Liver (tissue), 9 donors: ENCODE measurements around the gene IBA57. TPM values are rescaled to one million over a fixed set of nuclear protein-coding genes. Genes with fewer than 3 reads are reported as not detected.

Experiments used
- DNase-seq: peaks from one replicate; pipeline ENCODE4 v3.0.0-alpha.2; 2017; ENCODE audit warnings: low spot score
- H3K27ac ChIP-seq, 2 donors: one replicate each; pipeline ENCODE4 v1.7.0; 2013; ENCODE audit warnings: inconsistent platforms in 2 of 2, low read length in 2 of 2, control low read depth in 1 of 2, low read depth in 1 of 2, mild to moderate bottlenecking in 1 of 2
- H3K27me3 ChIP-seq, 4 donors: one replicate each; pipeline versions ENCODE4 v1.6.1 to v1.7.0; 2013; ENCODE audit warnings: low read length in 3 of 4, inconsistent platforms in 1 of 4, mild to moderate bottlenecking in 1 of 4, moderate library complexity in 1 of 4; ENCODE audit not compliant: control insufficient read depth in 4 of 4, insufficient read depth in 4 of 4
- H3K36me3 ChIP-seq, 4 donors: one replicate each; pipeline versions ENCODE4 v1.6.1 to v1.7.0; 2013; ENCODE audit warnings: low read length in 3 of 4, mild to moderate bottlenecking in 3 of 4, low read depth in 1 of 4, moderate library complexity in 1 of 4; ENCODE audit not compliant: control insufficient read depth in 4 of 4, insufficient read depth in 3 of 4
- H3K4me1 ChIP-seq, 4 donors: one replicate each; pipeline versions ENCODE4 v1.6.1 to v1.7.0; 2013; ENCODE audit warnings: low read length in 3 of 4, mild to moderate bottlenecking in 3 of 4, moderate library complexity in 1 of 4; ENCODE audit not compliant: control insufficient read depth in 4 of 4, insufficient read depth in 4 of 4
- H3K4me3 ChIP-seq, 3 donors: one replicate each; pipeline versions ENCODE4 v1.6.1 to v1.7.0; 2013; ENCODE audit warnings: low read length in 3 of 3, control low read depth in 1 of 3, low read depth in 1 of 3, mild to moderate bottlenecking in 1 of 3
- H3K9ac ChIP-seq, 2 donors: one replicate each; pipeline ENCODE4 v1.7.0; 2013; ENCODE audit warnings: low read length in 2 of 2, mild to moderate bottlenecking in 2 of 2, moderate library complexity in 2 of 2, control low read depth in 1 of 2, low read depth in 1 of 2
- H3K9me3 ChIP-seq, 4 donors: one replicate each; pipeline versions ENCODE4 v1.6.1 to v1.7.0; 2013; ENCODE audit warnings: low read length in 3 of 4; ENCODE audit not compliant: control insufficient read depth in 4 of 4
- ATF3 ChIP-seq: IDR thresholded peaks from 2 replicates; pipeline ENCODE4 v1.6.1; 2016; ENCODE audit warnings: antibody characterized with exemption
- CTCF ChIP-seq: fragments of 150-350 bp; IDR thresholded peaks from 2 replicates; pipeline ENCODE4 v1.5.1; 2017; ENCODE audit warnings: improper control_type of control experiment, low read depth, low read length; ENCODE audit not compliant: missing input control
- EGR1 ChIP-seq, 2 donors: IDR thresholded peaks; 2 replicates each; pipeline ENCODE4 v1.6.1; 2016 to 2018; ENCODE audit warnings: antibody characterized with exemption in 2 of 2, low read depth in 2 of 2
- FOXA1 ChIP-seq: IDR thresholded peaks from 2 replicates; pipeline ENCODE4 v1.6.1; 2016; ENCODE audit warnings: antibody characterized with exemption
- FOXA2 ChIP-seq: IDR thresholded peaks from 2 replicates; pipeline ENCODE4 v1.6.1; 2016; ENCODE audit warnings: antibody characterized with exemption
- GABPA ChIP-seq, 2 donors: IDR thresholded peaks in 1 of 2; conservative IDR thresholded peaks in 1 of 2; 2 replicates each; pipeline ENCODE4 v1.6.1; 2016; ENCODE audit warnings: antibody characterized with exemption in 2 of 2, mild to moderate bottlenecking in 1 of 2, moderate library complexity in 1 of 2
- HNF4A ChIP-seq, 2 donors: conservative IDR thresholded peaks; 2 replicates each; pipeline ENCODE4 v1.6.1; 2016; ENCODE audit warnings: antibody characterized with exemption in 2 of 2, mild to moderate bottlenecking in 2 of 2
- HNF4G ChIP-seq: IDR thresholded peaks from 2 replicates; pipeline ENCODE4 v1.6.1; 2016; ENCODE audit warnings: antibody characterized with exemption
- JUND ChIP-seq, 2 donors: IDR thresholded peaks; 2 replicates each; pipeline ENCODE4 v1.6.1; 2016; ENCODE audit warnings: antibody characterized with exemption in 2 of 2
- MAX ChIP-seq: IDR thresholded peaks from 2 replicates; pipeline ENCODE4 v1.6.1; 2016; ENCODE audit warnings: antibody characterized with exemption
- NR2F2 ChIP-seq: IDR thresholded peaks from 2 replicates; pipeline ENCODE4 v1.6.1; 2016; ENCODE audit warnings: antibody characterized with exemption
- RAD21 ChIP-seq, 2 donors: IDR thresholded peaks; 2 replicates each; pipeline ENCODE4 v1.6.1; 2016; ENCODE audit warnings: antibody characterized with exemption in 2 of 2, mild to moderate bottlenecking in 2 of 2
- REST ChIP-seq: IDR thresholded peaks from 2 replicates; pipeline ENCODE4 v1.6.1; 2016; ENCODE audit warnings: antibody characterized with exemption, mild to moderate bottlenecking
- RXRA ChIP-seq, 2 donors: IDR thresholded peaks; 2 replicates each; pipeline ENCODE4 v1.6.1; 2017 to 2018; ENCODE audit warnings: antibody characterized with exemption in 2 of 2, mild to moderate bottlenecking in 1 of 2
- TAF1 ChIP-seq: conservative IDR thresholded peaks from 2 replicates; pipeline ENCODE4 v1.6.1; 2016; ENCODE audit warnings: antibody characterized with exemption, mild to moderate bottlenecking
- ZBTB33 ChIP-seq: IDR thresholded peaks from 2 replicates; pipeline ENCODE4 v1.6.1; 2016; ENCODE audit warnings: antibody characterized with exemption
- WGBS: extraction: QIAGEN DNeasy Blood & Tissue Kit; methylation state at CpG from one replicate; pipeline ENCODE4 v1.1.7; 2013; 5-methylcytosine and 5-hydroxymethylcytosine counted together
- polyA plus RNA-seq, 2 donors: library from polyadenylated mRNA; stranded (reverse) in 1 of 2; unstranded in 1 of 2; fragments of 200-250 nt in 1 of 2; fragments of >200 nt in 1 of 2; fragmentation: Nextera tagmentation in 1 of 2; extraction: Ambion mirVana in 1 of 2; gene quantifications; one replicate each; pipeline versions ENCODE4 v1.2.1 to v1.2.3, GENCODE V29; 2013 to 2015
- total RNA-seq, 2 donors: library from RNA; depleted of rRNA; stranded (reverse); fragments of >200 nt; gene quantifications; one replicate each; pipeline ENCODE4 v1.2.3, GENCODE V29; 2014
- donor health status: healthy.
- donor health status: healthy.
- donor health status: healthy.
- donor health status: healthy.
- donor health status: healthy.

Gene IBA57
- total and polyA plus RNA-seq, 4 donors: 1.6 to 12.0 (median 8.4) TPM

GRCh38 chr1:228207851-228208821, 42.5 kb downstream of the IBA57 start, which contains the start of gene OBSCN:
TSS of gene OBSCN (plus strand) at chr1:228208044. CDS start at chr1:228211784, 3,740 bp downstream.
- Histone ChIP-seq H3K4me3 (no peak within 1 kb of the TSS), H3K36me3 (no peaks in the 10 kb centered on the region), H3K27ac (no peak within 1 kb of the TSS), H3K9ac (no peak within 1 kb of the TSS), H3K9me3 (no peaks in the 10 kb centered on the region), H3K4me1 (peaks cover 0 to 6% (median 3%) of the 10 kb centered on the region in 4 donors), H3K27me3 (no peaks in the 10 kb centered on the region)
- 33% methylated on average over 30 of the region's 30 CpGs for WGBS
- DNase-seq: no peak
- TF ChIP-seq HNF4G: no peak
- TF ChIP-seq ZBTB33: no peak
- no peak for TF ChIP-seq MAX
- TF ChIP-seq FOXA2: no peak
- TF ChIP-seq FOXA1: no peak
- no peak for TF ChIP-seq JUND (IDR thresholded peaks at IDR 0.05)
- no peak for TF ChIP-seq NR2F2
- no peak for TF ChIP-seq REST
- no peak for TF ChIP-seq GABPA (IDR thresholded peaks at IDR 0.05 in 1 of 2, conservative IDR thresholded peaks at IDR 0.05 in 1 of 2)
- TF ChIP-seq TAF1: no peak
- TF ChIP-seq EGR1 (IDR thresholded peaks at IDR 0.05; ENCODE audit: low read depth in 2 of 2): no peak
- no peak for TF ChIP-seq HNF4A (conservative IDR thresholded peaks at IDR 0.05)
- TF ChIP-seq RXRA (IDR thresholded peaks at IDR 0.05): no peak
- no peak for TF ChIP-seq RAD21 (IDR thresholded peaks at IDR 0.05)
- no peak for TF ChIP-seq CTCF
- no peak for TF ChIP-seq ATF3
